ENCODE measurements around the gene CORO2A. TPM values are rescaled to one million over a fixed set of nuclear protein-coding genes. Genes with fewer than 3 reads are reported as not detected.

Gene CORO2A, protein sequence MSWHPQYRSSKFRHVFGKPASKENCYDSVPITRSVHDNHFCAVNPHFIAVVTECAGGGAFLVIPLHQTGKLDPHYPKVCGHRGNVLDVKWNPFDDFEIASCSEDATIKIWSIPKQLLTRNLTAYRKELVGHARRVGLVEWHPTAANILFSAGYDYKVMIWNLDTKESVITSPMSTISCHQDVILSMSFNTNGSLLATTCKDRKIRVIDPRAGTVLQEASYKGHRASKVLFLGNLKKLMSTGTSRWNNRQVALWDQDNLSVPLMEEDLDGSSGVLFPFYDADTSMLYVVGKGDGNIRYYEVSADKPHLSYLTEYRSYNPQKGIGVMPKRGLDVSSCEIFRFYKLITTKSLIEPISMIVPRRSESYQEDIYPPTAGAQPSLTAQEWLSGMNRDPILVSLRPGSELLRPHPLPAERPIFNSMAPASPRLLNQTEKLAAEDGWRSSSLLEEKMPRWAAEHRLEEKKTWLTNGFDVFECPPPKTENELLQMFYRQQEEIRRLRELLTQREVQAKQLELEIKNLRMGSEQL
- total RNA-seq (2014; rRNA removed; shearing (Covaris generic)), result 8.0 and 9.3 TPM in 2 replicates

DNA sequence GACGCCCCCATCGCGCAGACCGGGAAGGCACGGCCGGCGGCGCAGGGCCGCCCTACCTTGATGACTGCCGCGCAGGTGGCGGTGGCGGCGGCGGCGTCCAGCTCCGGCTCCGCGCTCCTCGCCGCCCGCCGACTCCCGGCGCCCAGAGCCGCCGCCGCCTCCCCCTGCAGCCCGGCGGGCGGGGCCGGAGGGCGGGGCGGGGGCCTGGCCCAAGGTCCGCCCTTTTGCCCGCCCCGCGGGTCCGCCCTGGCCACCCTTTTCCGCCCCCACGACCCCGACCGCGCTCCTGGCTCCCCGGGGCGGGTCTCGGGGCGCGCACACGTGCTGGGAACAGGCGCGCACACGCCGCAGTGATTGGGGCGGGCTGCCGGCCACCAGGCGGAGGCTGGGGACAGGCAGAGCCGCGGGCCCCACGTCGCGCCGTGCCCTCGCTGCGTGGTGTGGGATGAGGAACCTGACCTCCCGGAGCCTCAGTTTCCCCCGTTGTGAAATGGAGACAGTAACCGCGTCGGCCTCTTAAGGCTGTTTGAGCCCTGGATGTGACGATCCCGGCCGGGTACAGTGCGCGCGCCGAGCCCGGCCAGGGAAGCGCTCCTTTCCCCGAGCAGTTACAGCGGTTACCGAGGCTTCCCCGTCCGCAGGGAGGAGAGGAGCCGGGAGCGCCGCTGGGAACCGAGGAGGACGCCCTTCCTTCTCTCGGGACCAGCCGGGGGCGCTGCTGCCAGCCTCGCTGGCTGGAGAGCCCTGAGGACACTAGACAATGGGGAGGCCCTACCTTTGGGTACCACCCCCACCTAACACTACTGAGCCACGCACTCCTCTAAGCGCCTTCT lies at the start of gene CORO2A:
CORO2A (minus strand) TSS at position 135 of the 833 bp plus-strand sequence. CDS start 34,977 bp downstream, outside the sequence.
- in situ Hi-C loops (cut with HindIII; ENCODE audit: low sequenced_read_pairs), result no loop called here
- DNase-seq (ENCODE audit: low spot score), result peak; percentile 84

DNA sequence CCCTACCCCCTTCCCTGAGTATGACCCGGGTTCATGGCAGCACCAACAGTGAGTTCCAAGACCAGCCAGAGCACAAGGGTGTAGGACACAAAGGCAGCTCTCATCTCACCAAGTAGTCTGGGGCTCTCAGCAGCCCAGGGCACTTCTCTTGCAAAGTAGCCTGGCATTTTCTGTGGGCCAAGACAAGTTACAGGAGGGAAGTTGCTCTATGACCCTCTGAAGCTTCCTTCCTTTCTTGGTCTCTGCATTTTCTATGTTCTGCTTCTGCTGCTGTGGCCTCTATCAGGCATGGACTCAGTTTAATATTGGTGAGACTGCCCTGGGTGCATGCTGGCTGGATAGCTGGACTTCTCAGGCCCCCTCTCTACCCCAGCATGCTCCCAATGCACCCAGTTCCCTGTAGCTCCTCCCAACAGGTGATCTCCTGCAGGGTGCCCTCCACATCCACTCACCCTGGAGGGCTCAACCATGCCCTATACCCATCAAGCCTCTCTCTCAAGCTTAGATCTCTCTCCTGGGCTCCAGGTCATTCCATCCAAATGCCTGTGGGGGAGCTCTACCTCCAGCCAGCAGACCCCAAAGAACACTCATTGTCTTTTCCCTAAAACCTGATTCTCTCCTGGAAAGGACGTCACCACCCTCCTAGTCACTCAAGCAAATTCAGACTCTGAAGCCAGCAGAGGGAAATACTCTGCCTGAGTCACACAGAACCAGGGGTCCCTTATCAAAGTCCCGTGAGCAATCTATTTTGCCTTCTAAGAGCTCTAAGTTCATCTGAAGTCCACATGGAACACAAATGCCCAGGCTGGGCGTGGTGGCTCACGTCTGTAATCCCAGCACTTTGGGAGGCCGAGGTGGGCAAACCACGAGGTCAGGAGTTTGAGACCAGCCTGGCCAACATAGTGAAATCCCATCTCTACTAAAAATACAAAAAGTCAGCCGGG lies 49.2 kb upstream of the CORO2A start:
- no peak for DNase-seq (ENCODE audit: low spot score)
- in situ Hi-C loops (cut with HindIII; ENCODE audit: low sequenced_read_pairs), result no loop called here

DNA sequence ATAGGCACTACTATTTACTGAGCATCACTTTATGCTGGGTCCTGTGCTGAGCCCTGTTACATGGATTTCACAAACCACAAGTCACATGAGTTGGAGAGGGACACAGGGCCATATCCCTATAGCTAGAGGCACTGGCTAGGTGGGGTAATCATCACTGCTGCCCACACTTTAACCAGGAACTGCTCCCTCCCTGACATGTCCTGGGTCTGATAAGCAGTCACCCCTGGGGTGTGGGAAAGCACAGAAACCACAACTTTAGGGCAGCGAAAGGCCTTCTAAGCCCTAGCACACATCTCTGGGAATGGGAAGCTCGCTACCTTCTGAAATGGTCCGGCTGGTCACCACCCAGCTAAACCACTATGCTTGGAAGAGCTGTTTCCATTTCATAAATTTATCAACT lies 48.0 kb upstream of the CORO2A start:
- DNase-seq (ENCODE audit: low spot score), result no peak
- in situ Hi-C loops (cut with HindIII; ENCODE audit: low sequenced_read_pairs), result no loop called here

DNA sequence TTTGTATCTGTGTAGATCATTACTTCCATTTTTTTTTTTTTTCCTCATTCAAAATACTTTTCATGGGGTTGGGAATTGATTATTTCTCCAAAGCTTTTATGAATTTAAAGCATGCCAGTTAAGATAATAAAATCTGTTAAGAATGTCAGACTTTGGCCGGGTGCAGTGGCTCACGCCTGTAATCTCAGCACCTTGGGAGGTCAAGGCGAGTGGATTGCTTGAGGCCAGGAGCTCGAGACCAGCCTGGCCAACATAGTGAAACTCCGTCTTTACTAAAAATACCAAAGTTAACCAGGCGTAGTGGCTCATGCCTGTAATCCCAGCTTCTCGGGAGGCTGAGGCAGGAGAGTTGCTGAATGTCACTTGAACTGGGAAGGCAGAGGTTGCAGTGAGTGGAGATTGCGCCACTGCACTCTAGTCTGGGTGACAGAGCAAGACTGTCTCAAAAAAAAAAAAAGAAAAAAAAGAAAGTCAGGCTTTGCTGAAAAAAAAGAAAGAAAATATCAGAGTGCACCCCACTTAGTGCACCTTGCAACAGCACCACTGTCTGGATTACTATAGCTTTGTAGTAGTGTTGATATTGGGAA lies 44.6 kb upstream of the CORO2A start:
- in situ Hi-C loops (cut with HindIII; ENCODE audit: low sequenced_read_pairs), result no loop called here
- DNase-seq (ENCODE audit: low spot score), result no peak

DNA sequence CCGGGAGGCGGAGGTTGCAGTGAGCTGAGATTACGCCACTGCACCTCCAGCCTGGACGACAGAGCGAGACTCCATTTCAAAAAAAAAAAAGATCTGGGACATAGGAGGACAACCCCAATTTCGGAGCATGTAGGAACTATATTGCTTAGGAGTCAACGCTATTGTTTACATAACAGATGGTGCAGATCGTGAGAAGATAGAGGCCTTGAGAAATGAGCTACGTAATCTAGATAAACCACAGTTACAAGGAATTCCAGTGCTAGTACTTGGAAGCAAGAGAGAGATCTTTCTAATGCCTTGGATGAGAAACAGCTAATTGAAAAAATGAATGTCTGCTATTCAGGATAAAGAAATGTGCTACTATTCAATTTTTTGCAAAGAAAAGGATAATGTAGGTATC lies 42.7 kb upstream of the CORO2A start:
- no peak for DNase-seq (ENCODE audit: low spot score)
- in situ Hi-C loops (cut with HindIII; ENCODE audit: low sequenced_read_pairs), result no loop called here

DNA sequence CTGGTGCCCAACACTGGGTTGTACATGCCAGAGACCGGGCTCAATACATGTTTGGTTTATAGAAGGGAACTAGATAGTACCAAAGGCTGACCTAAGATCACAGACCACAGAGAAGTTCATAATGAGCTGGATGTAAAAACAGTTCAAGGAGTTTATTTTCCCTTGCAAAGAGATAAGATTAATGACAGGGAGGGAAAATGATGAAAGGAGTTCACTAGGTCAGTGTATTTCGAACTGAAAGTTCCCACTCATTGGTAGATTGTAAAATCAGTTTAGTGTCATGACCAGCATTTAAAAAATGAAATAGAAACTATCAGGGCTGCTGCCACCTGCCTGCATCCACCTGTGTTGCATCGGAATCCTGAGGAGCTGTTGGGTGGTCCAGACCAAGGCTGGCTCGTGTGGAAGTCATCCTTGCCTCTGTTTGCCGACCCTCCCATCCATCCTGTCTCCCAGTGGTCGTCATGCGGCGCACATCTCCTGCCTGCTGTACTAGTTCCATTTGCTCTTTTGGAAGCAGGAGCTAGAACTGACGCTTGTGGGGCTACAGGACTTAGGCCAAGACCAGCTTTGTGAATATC lies 41.9 kb upstream of the CORO2A start:
- in situ Hi-C loops (cut with HindIII; ENCODE audit: low sequenced_read_pairs), result no loop called here
- no peak for DNase-seq (ENCODE audit: low spot score)

DNA sequence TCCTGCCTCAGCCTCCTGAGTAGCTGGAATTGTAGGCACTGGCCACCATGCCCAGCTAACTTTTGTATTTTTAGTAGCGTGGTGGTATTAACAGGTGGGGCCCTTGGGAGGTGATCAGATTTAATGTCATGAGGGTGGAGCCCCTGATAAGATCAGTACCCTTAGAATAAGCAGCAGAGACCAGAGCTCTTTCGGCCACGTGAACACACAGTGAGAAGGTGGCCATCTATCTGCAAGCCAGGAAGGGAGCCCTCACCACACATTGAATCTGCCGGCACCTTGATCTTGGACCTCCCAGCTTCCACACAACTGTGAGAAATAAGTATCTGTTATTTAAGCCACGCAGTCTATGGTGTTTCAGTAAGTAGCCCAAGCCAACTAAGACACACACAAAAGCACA lies 40.5 kb upstream of the CORO2A start:
- in situ Hi-C loops (cut with HindIII; ENCODE audit: low sequenced_read_pairs), result no loop called here
- no peak for DNase-seq (ENCODE audit: low spot score)

DNA sequence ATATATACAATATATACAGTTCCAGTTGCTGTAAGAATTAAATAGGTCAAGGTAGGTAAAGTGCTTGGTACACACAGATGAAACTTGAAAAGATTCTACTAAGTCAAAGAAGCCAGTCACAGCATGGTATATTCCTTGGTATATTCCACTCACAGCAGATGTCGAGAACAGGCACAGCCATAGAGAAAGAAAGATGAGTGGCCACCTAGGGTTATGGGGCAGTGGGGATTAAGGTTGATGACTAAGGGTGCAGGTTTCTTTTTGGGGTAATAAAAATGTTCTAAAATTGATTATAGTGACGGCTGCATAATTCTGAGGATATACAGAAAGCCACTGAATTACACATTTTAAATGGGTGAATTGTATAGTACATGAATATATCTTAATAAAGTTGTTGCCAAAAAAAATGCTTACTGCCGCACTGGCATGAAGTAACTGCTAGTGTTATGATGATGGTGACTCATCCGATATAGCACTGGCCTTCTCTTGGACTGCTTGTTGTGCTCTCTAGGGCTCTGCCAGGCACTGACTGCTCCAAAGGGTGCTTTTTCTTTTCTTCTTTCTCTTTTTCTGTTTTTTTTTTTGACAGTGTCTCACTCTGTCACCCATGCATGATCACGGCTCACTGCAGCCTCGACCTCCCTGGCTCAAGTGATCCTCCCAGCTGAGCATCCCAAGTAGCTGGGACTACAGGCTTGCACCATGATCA lies 39.5 kb upstream of the CORO2A start:
- no peak for DNase-seq (ENCODE audit: low spot score)
- in situ Hi-C loops (cut with HindIII; ENCODE audit: low sequenced_read_pairs), result no loop called here

DNA sequence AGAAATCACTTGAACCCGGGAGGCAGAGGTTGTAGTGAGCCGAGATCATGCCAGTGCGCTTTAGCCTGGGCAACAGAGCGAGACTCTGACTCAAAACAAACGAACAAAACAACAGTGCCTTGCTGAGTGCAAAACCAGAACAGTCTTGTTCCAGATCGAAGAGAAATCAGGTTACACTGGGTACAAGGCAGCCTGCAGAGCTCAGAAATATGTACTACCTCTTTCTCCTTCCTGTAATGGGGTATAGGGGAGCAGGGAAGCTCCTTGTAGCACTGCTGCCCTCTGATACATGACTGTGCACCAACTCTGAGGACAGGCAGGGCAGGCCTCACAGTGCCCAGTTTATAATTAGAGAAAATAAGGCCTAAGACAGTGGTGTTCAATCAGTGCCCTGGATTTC lies 38.4 kb upstream of the CORO2A start:
- in situ Hi-C loops (cut with HindIII; ENCODE audit: low sequenced_read_pairs), result no loop called here
- no peak for DNase-seq (ENCODE audit: low spot score)

DNA sequence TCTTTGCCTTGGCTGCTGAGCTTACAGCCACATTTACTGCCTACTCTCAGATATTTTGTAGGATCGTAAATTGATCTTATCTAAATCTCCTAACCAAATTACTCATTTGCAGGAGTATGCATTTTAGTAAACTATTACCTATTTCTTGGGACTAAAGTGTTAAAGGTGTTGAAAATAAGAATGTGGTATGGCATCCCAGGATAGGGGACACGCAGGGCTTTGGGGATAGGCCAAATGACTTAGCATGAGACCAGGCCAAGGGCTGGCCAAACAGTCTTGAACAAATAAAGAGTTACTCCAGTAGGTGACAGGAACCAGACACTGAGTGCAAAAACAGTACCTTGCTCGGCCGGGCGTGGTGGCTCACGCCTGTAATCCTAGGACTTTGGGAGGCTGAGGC lies 37.9 kb upstream of the CORO2A start:
- in situ Hi-C loops (cut with HindIII; ENCODE audit: low sequenced_read_pairs), result no loop called here
- no peak for DNase-seq (ENCODE audit: low spot score)

DNA sequence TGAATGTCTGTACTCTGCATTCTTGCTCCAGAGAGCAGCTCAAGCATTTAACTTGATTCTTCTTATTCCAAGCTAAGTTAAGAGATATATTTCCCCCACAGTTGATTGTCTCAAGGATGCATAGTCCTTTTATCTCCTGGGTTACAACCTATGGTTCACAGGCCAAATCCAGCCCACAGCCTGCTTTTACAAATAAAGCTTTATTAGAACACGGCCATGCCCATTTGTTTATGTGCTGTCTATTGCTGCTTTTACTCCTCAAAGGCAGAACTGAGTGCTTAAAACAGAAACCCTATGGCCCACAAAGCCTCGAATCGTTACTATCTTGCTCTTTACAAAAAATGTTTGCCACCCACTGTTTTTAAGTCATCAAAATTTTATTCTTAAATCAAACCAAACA lies 37.2 kb upstream of the CORO2A start:
- no peak for DNase-seq (ENCODE audit: low spot score)
- in situ Hi-C loops (cut with HindIII; ENCODE audit: low sequenced_read_pairs), result no loop called here

DNA sequence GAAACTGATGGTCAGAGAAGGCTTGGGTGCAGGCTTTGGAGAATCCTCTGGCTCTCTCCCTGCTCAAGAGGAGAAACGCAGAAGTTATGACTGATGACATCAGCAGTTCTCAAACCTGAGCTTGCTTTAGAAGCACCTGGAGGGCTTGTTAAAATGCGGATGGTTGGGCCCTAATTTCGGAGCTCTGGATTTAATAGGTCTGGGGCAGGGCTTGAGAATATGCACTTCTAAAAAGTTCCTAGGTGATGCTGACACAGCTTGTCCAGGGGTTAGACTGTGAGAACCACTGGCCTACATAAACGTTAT lies 36.6 kb upstream of the CORO2A start:
- in situ Hi-C loops (cut with HindIII; ENCODE audit: low sequenced_read_pairs), result no loop called here
- DNase-seq (ENCODE audit: low spot score), result no peak

DNA sequence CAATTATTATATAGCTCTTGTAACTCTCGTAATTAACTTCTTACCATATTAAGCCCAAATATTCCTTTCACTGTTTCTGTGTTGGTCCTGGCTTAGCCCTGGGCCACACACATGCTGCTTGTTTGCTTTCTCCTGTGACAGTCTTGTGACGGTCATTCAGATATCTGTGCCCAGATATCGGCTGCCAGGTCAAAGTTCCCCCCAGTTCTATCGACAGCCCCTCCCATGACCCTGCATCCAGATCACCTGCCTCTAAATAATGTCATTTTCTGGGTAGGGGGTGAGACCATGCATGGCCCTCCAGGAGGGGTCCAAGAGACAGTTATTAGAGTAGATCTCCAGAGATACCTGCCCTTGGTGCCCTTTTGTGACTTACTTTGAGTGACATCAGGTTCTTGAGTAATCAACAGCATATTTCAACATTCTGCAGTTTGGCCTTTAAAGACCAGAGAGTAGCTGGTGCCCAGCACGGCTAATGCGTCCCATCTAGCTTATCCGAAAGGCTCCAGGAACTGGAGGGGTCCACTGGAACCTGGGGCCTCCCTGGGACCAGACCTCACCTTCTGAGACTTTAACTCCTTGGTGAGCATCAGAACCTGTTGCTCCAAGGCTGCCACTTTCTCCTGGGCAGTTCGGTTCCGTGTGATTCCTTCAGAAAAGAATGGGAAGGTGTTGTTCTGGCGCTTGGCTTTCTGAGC lies 36.1 kb upstream of the CORO2A start:
- DNase-seq (ENCODE audit: low spot score), result no peak
- in situ Hi-C loops (cut with HindIII; ENCODE audit: low sequenced_read_pairs), result no loop called here

DNA sequence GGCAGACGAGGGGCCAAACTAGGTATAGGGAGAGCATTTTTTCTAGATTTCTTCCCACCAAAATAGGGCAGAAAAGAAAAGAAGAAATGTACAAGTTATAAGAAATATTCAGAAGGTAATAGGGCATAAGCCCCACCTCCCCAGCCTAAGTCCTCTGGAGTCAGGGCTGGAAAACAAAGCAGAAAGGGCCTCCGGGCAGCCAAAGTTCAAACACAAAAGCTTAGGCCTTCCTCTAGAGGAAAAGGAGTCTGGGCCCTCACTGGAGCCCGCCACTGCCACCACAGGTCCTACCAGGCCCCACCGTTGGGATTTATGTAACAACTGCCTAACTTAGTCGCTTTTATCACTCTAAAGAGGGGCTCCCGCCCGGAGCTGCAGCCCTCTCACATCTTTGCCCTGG lies 35.4 kb upstream of the CORO2A start:
- DNase-seq (ENCODE audit: low spot score), result no peak
- in situ Hi-C loops (cut with HindIII; ENCODE audit: low sequenced_read_pairs), result no loop called here

DNA sequence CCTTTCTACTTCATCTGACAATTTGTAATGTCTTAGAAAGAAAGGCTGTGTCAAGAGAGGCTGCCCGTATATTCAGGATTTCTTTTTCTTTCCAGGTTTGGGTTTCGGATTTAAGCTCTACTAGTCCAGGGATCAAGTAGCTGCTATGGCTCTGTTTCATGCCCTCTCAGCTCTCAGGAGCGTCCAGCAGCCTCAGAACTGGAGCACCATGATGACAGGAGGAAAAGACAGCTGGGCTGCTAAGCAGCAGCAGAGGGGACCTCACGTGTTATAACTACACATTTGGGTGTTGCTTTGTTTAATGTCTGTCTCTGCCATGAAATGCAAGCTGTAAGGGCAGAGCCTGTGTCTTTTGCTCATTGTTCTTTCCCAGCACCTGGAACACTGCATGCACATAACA lies 34.5 kb upstream of the CORO2A start:
- in situ Hi-C loops (cut with HindIII; ENCODE audit: low sequenced_read_pairs), result no loop called here

DNA sequence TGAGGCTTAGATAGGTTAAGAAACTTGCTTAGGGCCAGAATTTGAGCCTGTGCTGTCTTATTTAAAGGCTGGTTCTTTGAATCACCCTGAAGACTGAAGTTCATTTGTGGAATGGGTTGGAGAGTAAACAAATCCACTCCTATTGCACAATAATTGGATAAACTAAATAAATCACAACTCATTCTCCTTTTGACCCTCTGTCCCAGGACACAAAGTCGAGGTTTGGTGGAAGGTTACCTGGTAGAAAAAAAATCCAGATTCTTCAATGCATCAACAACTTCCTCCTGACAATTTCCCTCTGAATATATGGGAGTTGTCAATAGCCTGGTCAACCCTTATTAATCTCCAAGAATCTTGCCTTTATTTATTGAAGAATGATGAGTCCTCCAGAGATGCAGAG lies 34.1 kb upstream of the CORO2A start:
- in situ Hi-C loops (cut with HindIII; ENCODE audit: low sequenced_read_pairs), result no loop called here
- no peak for DNase-seq (ENCODE audit: low spot score)

More for the DNA sequence above, 34.5 kb upstream of the CORO2A start:
- DNase-seq (ENCODE audit: low spot score), result no peak

DNA sequence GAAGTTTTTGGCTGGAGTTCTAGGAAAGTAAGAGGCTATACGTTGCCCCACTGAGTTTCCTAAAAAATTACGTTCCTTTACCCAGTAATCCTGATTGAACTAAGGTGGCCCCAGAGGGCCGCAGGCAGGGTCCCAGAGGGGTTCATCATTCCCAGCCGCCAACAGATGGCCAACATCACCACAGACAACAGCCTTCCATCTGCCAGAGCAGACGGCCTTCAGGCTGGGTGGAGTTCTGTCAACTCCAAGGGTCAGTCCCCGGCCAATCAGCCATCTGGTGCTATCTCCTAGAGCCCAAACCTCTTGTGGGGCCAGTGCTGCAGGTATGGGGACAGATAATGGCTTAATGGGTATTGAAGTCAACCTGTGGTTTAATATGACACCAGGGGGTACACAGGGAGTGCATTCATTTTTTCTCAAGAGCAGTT lies 32.6 kb upstream of the CORO2A start:
- in situ Hi-C loops (cut with HindIII; ENCODE audit: low sequenced_read_pairs), result no loop called here
- peak; percentile 34 for DNase-seq (ENCODE audit: low spot score)

Measured in G401 (cell line).